ENCODE results near the gene TMEM218. TPM values are rescaled to one million over a fixed set of nuclear protein-coding genes. Genes with fewer than 3 reads are reported as not detected.
"Not testable (repeated sequence)": the region's sequence is repeated elsewhere in the genome, so short reads cannot be mapped to it uniquely, and the experiment has no call there.

Gene TMEM218
- polyA plus RNA-seq, 3 donors: 50.0 to 52.8 (median 51.2) TPM

DNA sequence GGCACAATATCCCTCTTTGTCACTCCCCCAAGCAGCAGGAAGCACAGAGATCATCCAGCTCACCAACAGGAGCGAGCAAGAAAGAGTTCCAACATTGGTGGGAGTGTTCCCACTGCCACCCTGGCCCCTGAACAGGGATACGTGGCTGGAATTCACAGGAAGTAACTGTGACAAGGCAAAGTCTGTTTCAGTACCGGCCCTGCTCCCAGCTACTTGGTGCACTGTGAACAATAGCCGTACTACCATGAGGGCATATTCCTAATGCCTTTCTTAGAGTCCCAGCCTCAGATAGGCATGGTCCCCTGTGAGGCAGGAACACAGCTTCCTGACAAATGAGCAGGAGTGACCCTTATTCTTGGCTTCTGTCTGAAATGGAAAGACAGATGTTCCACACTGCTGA is 50.1 kb downstream of the TMEM218 start:
- DNase-seq: no peak

DNA sequence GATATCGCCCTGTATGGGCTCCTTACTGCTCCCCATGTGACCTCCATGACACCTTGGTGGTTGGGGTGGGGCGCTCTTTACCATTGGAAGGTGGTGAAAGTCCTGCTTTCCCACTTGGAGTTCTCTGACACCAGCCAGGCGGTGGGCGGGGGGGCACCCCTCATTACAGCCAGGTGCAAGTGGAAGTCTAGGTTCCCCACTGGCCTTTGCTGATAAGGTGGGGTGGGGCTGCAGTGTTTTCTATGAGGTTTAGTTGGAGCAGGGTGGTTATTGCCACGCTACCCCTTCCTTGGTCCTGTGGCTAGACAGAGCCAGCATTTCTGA is 53.8 kb downstream of the TMEM218 start:
- DNase-seq: no peak

DNA sequence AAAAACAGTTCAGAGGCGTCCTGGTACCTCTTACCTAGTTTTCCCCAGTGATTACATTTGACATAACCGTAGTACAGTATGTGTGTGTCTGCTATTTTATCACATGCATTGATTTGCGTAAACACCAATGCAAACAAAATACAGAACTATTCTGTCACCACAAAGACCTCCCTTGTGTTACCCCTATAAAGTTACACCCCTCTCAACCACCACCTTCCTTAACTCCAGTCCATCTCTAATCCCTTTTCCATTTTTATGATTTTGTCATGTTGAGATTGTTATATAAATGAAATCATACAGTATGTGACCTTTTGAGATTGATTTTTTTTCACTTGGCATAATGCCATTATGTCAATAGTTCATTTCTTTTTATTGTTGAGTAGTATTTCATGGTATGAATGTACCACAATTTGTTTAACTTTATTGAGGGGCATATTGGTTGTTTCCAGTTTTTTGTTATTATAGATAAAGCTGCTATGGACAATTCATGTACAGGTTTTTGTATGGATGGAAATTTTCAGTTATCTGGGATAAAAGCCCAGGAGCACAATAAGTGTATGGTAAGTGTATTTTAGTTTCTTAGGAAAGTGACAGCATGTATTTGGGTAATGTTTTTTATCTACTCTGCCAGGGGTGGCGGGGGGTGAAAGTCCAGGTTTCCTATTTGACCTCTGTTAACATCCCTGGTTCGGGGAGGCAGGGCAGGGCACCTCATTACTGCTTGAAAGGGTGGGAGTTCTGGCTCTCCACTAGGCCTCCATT is 54.3 kb downstream of the TMEM218 start:
- DNase-seq: no peak

DNA sequence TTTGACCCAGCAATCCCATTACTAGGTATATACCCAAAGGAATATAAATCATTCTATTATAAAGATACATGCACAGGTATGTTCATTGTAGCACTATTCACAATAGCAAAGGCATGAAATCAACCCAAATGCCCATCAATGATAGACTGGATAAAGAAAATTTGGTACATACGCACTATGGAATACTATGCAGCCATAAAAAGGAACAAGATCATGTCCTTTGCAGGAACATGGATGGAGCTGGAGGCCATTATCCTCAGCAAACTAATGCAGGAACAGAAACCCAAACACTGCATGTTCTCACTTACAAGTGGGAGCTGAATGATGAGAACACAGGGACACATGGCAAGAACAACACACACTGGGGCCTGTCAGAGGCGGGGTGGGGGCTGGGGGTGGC is 55.3 kb downstream of the TMEM218 start:
- not testable (repeated sequence) for DNase-seq

DNA sequence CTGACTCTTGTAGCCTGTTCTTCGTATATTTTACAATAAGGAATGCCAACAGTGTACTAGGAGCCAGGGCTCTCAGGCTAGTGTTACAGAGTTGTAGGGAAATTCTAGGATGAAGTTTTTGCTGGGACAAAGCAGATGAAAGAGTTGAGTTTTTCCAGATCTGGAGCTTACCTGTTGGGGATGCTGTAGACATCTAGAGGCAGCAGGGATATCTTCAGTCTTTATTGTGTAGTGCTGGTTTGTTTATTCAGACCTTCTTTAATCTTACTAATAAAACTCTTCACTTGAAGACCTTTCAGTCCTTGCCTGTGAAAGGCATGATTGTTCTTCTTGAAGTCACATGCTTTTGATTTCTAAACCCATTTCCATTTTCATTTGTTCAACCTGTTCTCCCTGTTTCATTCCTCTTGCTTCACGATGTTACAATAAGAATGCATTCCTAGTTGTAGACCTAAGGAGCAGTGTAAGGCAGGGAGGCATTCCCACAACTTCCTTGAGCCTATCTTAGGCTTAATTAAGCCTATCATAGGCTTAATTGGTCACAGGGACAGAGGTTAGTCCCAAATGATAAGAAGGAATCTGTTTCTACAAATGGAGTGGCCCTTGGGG is 56.2 kb downstream of the TMEM218 start:
- DNase-seq: no peak

DNA sequence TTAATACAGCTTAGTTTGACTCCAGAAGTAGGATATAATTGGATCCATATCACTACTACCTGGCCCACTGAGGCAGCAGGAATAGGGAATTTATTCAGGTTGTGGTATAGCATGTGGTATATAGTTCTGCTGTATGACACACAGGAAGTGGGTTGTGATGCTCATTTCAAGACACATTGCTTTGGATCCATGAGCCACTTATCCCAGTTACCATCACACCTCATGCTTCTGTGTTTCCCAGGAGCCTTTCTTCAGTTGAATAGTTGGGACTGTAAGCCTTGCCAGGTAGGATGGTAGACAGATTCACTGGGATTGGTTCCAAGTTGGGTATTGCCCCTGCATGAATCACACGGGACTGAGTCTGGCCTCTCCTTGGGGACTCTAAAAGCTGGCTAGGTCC is 58.3 kb downstream of the TMEM218 start:
- DNase-seq: no peak

DNA sequence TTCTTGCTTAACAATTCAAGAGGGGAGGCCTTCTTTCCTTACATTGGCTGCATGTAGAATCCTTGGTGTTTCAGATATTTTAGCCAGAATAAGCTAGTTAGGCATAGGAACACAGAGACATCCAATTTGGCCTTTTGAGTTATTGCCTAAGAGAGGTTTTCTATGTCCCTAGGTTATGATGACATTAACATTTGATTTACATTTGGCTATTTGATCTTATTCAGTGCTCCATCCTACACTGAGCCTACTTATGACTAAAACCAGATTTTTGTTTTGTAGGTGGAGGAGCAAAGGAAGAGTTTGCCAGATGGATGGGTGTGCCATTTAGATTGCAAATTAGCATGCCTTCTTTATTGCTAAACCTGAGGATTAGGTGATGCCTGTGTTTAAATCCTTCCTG is 59.4 kb downstream of the TMEM218 start:
- no peak for DNase-seq

DNA sequence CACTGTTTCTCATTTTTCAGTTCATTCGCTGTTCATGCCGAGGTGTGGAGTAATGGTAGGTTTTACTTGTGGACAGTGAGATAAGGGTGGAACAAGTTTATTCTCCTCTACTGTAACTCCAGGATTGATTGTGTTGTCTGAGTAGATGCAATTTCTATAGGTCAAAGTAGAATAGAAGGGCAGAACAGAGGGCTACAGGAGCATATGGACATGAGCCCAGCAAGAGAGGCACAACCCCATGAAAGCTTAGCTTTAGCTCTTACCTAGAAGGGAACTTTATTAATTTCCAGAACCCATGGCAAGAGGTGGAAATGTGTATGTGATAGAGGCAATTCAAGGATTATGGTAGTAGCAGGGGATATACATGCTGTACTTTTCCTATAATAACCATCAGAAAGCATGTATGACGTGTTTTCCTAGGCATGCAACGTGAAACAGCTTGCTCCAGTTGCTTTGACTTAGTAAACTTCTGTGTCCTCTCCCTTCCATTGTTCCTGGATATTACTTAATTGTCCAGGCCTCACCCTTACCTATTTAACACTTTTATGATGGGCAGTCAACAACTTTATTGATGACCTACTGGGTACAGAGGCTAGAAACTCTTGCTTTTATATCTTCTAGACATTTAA is 62.1 kb downstream of the TMEM218 start:
- DNase-seq: no peak

Other genes starting within 250 kb of the TMEM218 start
- gene ROBO3, start 246.2 kb downstream of the TMEM218 start, polyA plus RNA-seq (ENCODE audit: insufficient read length in 3 of 3): 10 to 100 TPM; 25.0 to 30.2 (median 29.9) TPM
- gene ROBO4, start 213.8 kb downstream of the TMEM218 start, polyA plus RNA-seq (ENCODE audit: insufficient read length in 3 of 3): 10 to 100 TPM; 19.3 to 26.4 (median 24.8) TPM
- 1 to 10 TPM; 1.3 to 2.2 (median 1.8) TPM for gene HEPN1, start 192.4 kb downstream of the TMEM218 start, polyA plus RNA-seq (ENCODE audit: insufficient read length in 3 of 3)
- 1 to 10 TPM; 2.3 to 3.8 (median 3.4) TPM for gene HEPACAM, start 175.6 kb downstream of the TMEM218 start, polyA plus RNA-seq (ENCODE audit: insufficient read length in 3 of 3)
- gene CCDC15, start 157.4 kb downstream of the TMEM218 start, polyA plus RNA-seq (ENCODE audit: insufficient read length in 3 of 3): 1 to 10 TPM; 3.8 to 4.0 (median 3.9) TPM
- 1 to 10 TPM; 1.9 to 2.8 (median 2.0) TPM for gene SLC37A2, start 48.3 kb downstream of the TMEM218 start, polyA plus RNA-seq (ENCODE audit: insufficient read length in 3 of 3)
- gene PKNOX2, start 53.1 kb upstream of the TMEM218 start, polyA plus RNA-seq (ENCODE audit: insufficient read length in 3 of 3): 10 to 100 TPM; 11.3 to 14.8 (median 13.4) TPM